Measurements from ENCODE around the gene WFIKKN2. TPM values are rescaled to one million over a fixed set of nuclear protein-coding genes. Genes with fewer than 3 reads are reported as not detected.

WFIKKN2 gene
- total RNA-seq, 1 donor = under 0.01 TPM

- DNase-seq (ENCODE audit: low read depth) = no peak
- H3K4me3 ChIP-seq (ENCODE audit: low read depth, low read length) = no peak overlapping the region
- TF ChIP-seq CTCF (IDR thresholded peaks at IDR 0.05; ENCODE audit: insufficient read depth, low read depth, low read length) = no peak
These were observed 41.0 kb upstream of the WFIKKN2 start for GRCh38 chr17:50794361-50794760.

- no peak for TF ChIP-seq CTCF (IDR thresholded peaks at IDR 0.05; ENCODE audit: insufficient read depth, low read depth, low read length)
- no peak overlapping the region for H3K4me3 ChIP-seq (ENCODE audit: low read depth, low read length)
- no peak for DNase-seq (ENCODE audit: low read depth)
These were observed 38.1 kb upstream of the WFIKKN2 start for GRCh38 chr17:50797135-50797810.

- no peak for TF ChIP-seq CTCF (IDR thresholded peaks at IDR 0.05; ENCODE audit: insufficient read depth, low read depth, low read length)
- no peak overlapping the region for H3K4me3 ChIP-seq (ENCODE audit: low read depth, low read length)
- DNase-seq (ENCODE audit: low read depth) = no peak
These were observed 36.7 kb upstream of the WFIKKN2 start for GRCh38 chr17:50798424-50799288.

- DNase-seq (ENCODE audit: low read depth) = no peak
- TF ChIP-seq CTCF (IDR thresholded peaks at IDR 0.05; ENCODE audit: insufficient read depth, low read depth, low read length) = no peak
- H3K4me3 ChIP-seq (ENCODE audit: low read depth, low read length) = no peak overlapping the region
These were observed 35.8 kb upstream of the WFIKKN2 start for GRCh38 chr17:50799582-50799981.

GRCh38 chr17:50800196-50800700 lies 35.1 kb upstream of the WFIKKN2 start:
- no peak for DNase-seq (ENCODE audit: low read depth)
- no peak overlapping the region for H3K4me3 ChIP-seq (ENCODE audit: low read depth, low read length)
- TF ChIP-seq CTCF (IDR thresholded peaks at IDR 0.05; ENCODE audit: insufficient read depth, low read depth, low read length) = no peak

DNA sequence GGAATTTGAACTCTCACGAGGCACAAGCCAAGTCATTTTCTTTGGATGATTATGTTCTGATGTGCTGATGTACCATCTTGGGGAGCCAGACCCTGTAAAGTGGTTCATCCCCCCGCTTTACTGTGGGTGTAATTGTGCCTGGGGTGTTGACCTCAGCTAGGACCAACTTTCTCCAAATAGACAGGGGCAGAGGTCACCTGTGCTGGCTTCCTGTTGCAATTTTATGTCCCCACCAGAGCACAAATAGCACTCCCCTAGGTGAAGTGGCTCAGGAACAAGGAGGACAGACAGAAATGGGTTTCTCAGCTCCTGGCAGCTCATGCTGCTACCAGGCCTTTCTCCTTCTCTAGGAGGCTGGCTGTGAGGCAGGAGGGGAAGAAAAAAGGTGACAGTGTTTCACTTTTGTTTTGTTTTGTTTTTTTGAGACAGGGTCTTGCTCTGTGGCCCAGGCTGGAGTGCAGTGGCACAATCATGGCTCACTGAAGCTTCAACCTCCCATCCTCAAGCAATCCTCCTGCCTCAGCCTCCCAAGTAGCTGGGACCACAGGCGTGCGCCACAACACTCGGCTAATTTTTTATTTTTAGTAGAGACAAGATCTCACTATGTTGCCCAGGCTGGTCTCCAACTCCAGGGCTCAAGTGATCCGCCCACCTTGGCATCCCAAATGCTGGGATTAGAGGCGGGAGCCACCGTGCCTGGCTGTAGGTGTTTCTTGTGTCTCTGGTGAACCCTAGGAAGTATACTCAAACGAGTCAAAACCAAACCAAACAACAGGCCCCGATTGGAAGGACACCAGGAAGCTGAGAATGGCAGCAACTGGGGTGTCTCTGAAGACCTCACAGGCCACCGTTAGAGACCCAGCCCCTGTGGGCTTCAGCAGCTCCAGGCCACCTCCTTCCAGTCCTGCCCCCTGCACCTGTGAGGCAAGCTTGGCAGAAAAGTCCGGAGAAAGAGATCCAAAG lies 32.5 kb upstream of the WFIKKN2 start:
- DNase-seq (ENCODE audit: low read depth) = no peak
- no peak for TF ChIP-seq CTCF (IDR thresholded peaks at IDR 0.05; ENCODE audit: insufficient read depth, low read depth, low read length)
- no peak overlapping the region for H3K4me3 ChIP-seq (ENCODE audit: low read depth, low read length)
